A673 (cell line): ENCODE data around the gene BBS2. TPM values are rescaled to one million over a fixed set of nuclear protein-coding genes. Genes with fewer than 3 reads are reported as not detected.

ENCODE experiments used
- BruUV-seq: library from RNA; stranded (reverse); fragments of 400-500 nt; replicated peaks from 2 replicates; lab custom pipeline; 2021; lab: Mats Ljungman, UMichigan
- CTCF ChIA-PET: fragments of 300-600 bp; sonication (Branson Sonifier 250); formaldehyde crosslinking; loops from one replicate; lab custom pipeline; 2022; ENCODE audit warnings: antibody characterized with exemption; lab: Charles Lee
- POLR2A ChIA-PET: fragments of 300-600 bp; sonication (Branson Sonifier 250); formaldehyde crosslinking; loops from one replicate; lab custom pipeline; 2022; ENCODE audit warnings: antibody characterized with exemption; ENCODE audit not compliant: low non-redundant PET; lab: Charles Lee
- DNase-seq: peaks from one replicate; pipeline ENCODE4 v3.0.0-alpha.2; 2015; ENCODE audit warnings: low spot score
- H3K27ac ChIP-seq: fragments of 200-600 bp; sonication (generic); 2 replicates; pipeline ENCODE4 v1.5.1; 2016; ENCODE audit warnings: mixed run types, low read depth, mild to moderate bottlenecking, mixed read lengths, antibody characterized with exemption, low read length; ENCODE audit not compliant: poor library complexity, severe bottlenecking
- H3K27me3 ChIP-seq: fragments of 200-600 bp; sonication (generic); replicated peaks from 2 replicates; pipeline ENCODE4 v1.6.1; 2017; ENCODE audit warnings: mixed run types, low read depth, mild to moderate bottlenecking, mixed read lengths, antibody characterized with exemption, low read length; ENCODE audit not compliant: insufficient read depth, poor library complexity
- H3K36me3 ChIP-seq: fragments of 200-600 bp; sonication (generic); 2 replicates; pipeline ENCODE4 v1.6.1; 2016; ENCODE audit warnings: mixed run types, mild to moderate bottlenecking, mixed read lengths, antibody characterized with exemption, low read length; ENCODE audit not compliant: insufficient read depth, poor library complexity, severe bottlenecking
- H3K4me1 ChIP-seq: fragments of 200-600 bp; sonication (generic); 2 replicates; pipeline ENCODE4 v1.6.1; 2017; ENCODE audit warnings: mixed run types, mild to moderate bottlenecking, mixed read lengths, antibody characterized with exemption, low read length; ENCODE audit not compliant: insufficient read depth, poor library complexity, severe bottlenecking
- H3K4me3 ChIP-seq: fragments of 200-600 bp; sonication (generic); 2 replicates; pipeline ENCODE4 v1.5.1; 2016; ENCODE audit warnings: low read depth, mixed run types, mild to moderate bottlenecking, mixed read lengths, low read length; ENCODE audit not compliant: poor library complexity, severe bottlenecking
- H3K9me3 ChIP-seq: fragments of 200-600 bp; sonication (generic); 2 replicates; pipeline ENCODE4 v1.6.1; 2016; ENCODE audit warnings: mixed run types, low read depth, mild to moderate bottlenecking, mixed read lengths, antibody characterized with exemption, low read length; ENCODE audit not compliant: poor library complexity, severe bottlenecking
- CTCF ChIP-seq: fragments of 300-800, 200-600 bp; sonication (generic); conservative IDR thresholded peaks from 2 replicates; pipeline ENCODE4 v1.5.1; 2017; ENCODE audit warnings: low read depth, mild to moderate bottlenecking, antibody characterized with exemption, low read length, moderate library complexity, mixed read lengths
- EZH2 ChIP-seq: fragments of 200-600 bp; sonication (generic); IDR thresholded peaks from 2 replicates; pipeline ENCODE4 v1.6.1; 2017; ENCODE audit warnings: borderline replicate concordance, low read depth, mild to moderate bottlenecking, mixed read lengths, antibody characterized with exemption, low read length; ENCODE audit not compliant: poor library complexity, severe bottlenecking
- intact Hi-C: fragments of 100-400 bp; cut with micrococcal nuclease; formaldehyde crosslinking; loops from one replicate; pipeline ENCODE4 v1.10.0; 2022; ENCODE audit not compliant: unreplicated experiment
- total RNA-seq: library from RNA; stranded (reverse); gene quantifications from 2 replicates; pipeline ENCODE4 v1.2.3, GENCODE V29; 2021

Gene BBS2
- total RNA-seq, 1 experiment from 2014 or later, result 22.1 TPM

DNA sequence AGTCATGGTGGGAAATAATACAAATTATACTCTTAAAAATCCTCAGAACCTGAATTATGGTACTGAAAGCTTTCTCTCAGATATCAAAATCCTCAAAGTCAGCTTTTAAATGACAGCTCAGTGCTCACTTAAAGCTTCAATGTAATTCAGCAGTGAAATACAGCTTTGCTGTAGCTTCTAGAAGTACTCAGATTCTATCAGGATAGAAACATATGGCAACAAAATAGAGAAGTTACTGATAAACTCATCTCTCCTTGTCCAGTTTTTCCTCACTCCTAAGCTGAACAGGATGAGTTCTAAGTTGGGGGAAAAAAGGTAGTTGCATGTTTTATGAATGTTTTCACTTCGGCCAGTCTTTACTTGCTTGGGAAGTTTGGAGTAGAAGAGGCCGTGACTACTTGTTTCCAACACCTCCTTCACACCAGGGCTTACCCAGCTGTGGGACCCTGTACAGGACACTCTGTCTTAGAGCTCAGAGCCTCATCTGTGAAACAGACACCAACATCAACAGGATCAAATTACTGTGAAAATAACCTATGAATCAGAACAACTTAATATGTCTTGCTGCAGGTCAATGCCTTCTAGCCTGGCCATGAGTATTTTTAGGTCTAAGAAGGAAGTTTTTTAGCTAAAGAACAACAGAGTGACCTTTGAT is 38.2 kb downstream of the BBS2 start:
- POLR2A ChIA-PET, result no interaction called here
- BruUV-seq, result no TSS peak
- no peak for DNase-seq
- no peaks in the 10 kb centered on the region for H3K9me3 ChIP-seq
- H3K27me3 ChIP-seq, result no peaks in the 10 kb centered on the region
- H3K4me1 ChIP-seq, result peaks cover 18% of the 10 kb centered on the region
- no peak for TF ChIP-seq EZH2
- TF ChIP-seq CTCF, result no peak
- intact Hi-C loops, result no loop called here
- H3K4me3 ChIP-seq, result no peak overlapping the region
- peaks cover 14% of the 10 kb centered on the region for H3K36me3 ChIP-seq
- CTCF ChIA-PET, result no interaction called here
- H3K27ac ChIP-seq, result no peak overlapping the region

GRCh38 chr16:56480776-56481467 is 38.9 kb downstream of the BBS2 start:
- Histone ChIP-seq H3K36me3 (peaks cover 21% of the 10 kb centered on the region), H3K27me3 (no peaks in the 10 kb centered on the region), H3K27ac (no peak overlapping the region), H3K4me1 (peaks cover 24% of the 10 kb centered on the region), H3K4me3 (no peak overlapping the region), H3K9me3 (no peaks in the 10 kb centered on the region)
- POLR2A ChIA-PET, result no interaction called here
- CTCF ChIA-PET, result no interaction called here
- intact Hi-C loops, result no loop called here
- TF ChIP-seq CTCF (no peak), EZH2 (no peak)
- BruUV-seq, result no TSS peak
- DNase-seq, result peak; percentile 9

- Histone ChIP-seq H3K27ac (peak overlapping the region; percentile 66), H3K4me1 (peaks cover 39% of the 10 kb centered on the region), H3K9me3 (no peaks in the 10 kb centered on the region), H3K36me3 (peaks cover 30% of the 10 kb centered on the region), H3K27me3 (no peaks in the 10 kb centered on the region), H3K4me3 (no peak overlapping the region)
- CTCF ChIA-PET, result interaction anchor here (0.7 kb wide), 1 partner anchor 161 kb away, joined by 3 read pairs; no protein-coding TSS in a partner anchor
- TF ChIP-seq CTCF (no peak), EZH2 (no peak)
- no peak for DNase-seq
- BruUV-seq, result no TSS peak
- POLR2A ChIA-PET, result no interaction called here
- intact Hi-C loops, result no loop called here
Observed at GRCh38 chr16:56479469-56479868, 40.4 kb downstream of the BBS2 start.
